ENCODE data around the gene ELF2. TPM values are rescaled to one million over a fixed set of nuclear protein-coding genes. Genes with fewer than 3 reads are reported as not detected.

Gene ELF2
- total RNA-seq, 1 donor from 2014 or later, result 57.9 TPM

- ChIA-PET CTCF (no interaction called here), POLR2A (no interaction called here)
- H3K4me3 Mint-ChIP-seq, result no peak overlapping the region
- no peak for ATAC-seq (ENCODE audit: low read depth)
- no peaks in the 10 kb centered on the region for H3K27me3 Mint-ChIP-seq
- peaks cover 18% of the 10 kb centered on the region for H3K36me3 Mint-ChIP-seq (ENCODE audit: low read depth)
- TF ChIP-seq CTCF (IDR thresholded peaks at IDR 0.05), result no peak
- no peak overlapping the region for H3K27ac Mint-ChIP-seq
- H3K4me1 Mint-ChIP-seq, result peaks cover 23% of the 10 kb centered on the region
- no peaks in the 10 kb centered on the region for H3K9me3 Mint-ChIP-seq
- intact Hi-C loops (cut with micrococcal nuclease), result no loop called here
- no peak for DNase-seq
Observed at GRCh38 chr4:139137763-139138162, 39.3 kb downstream of the ELF2 start.

- no peak for DNase-seq
- intact Hi-C loops (cut with micrococcal nuclease), result loop anchor here (5.0 kb wide), 1 partner anchor 33 kb away; no protein-coding TSS in a partner anchor
- no peak for TF ChIP-seq CTCF (IDR thresholded peaks at IDR 0.05)
- Mint-ChIP-seq H3K4me1 (peaks cover 5% of the 10 kb centered on the region), H3K4me3 (no peak overlapping the region), H3K36me3 (ENCODE audit: low read depth) (peaks cover 18% of the 10 kb centered on the region), H3K27me3 (no peaks in the 10 kb centered on the region), H3K27ac (no peak overlapping the region), H3K9me3 (no peaks in the 10 kb centered on the region)
- ATAC-seq (ENCODE audit: low read depth), result no peak
- CTCF ChIA-PET, result no interaction called here
- POLR2A ChIA-PET, result no interaction called here
Observed at GRCh38 chr4:139134403-139134802, 42.6 kb downstream of the ELF2 start.

- no peak for TF ChIP-seq CTCF (IDR thresholded peaks at IDR 0.05)
- ATAC-seq (ENCODE audit: low read depth) (no peak), DNase-seq (no peak)
- Mint-ChIP-seq H3K9me3 (no peaks in the 10 kb centered on the region), H3K4me1 (no peaks in the 10 kb centered on the region), H3K36me3 (ENCODE audit: low read depth) (peaks cover 12% of the 10 kb centered on the region), H3K4me3 (no peak overlapping the region), H3K27me3 (no peaks in the 10 kb centered on the region), H3K27ac (no peak overlapping the region)
- intact Hi-C loops (cut with micrococcal nuclease), result loop anchor here (5.0 kb wide), 1 partner anchor 36 kb away; no protein-coding TSS in a partner anchor
- POLR2A ChIA-PET, result no interaction called here
- CTCF ChIA-PET, result no interaction called here
Observed at GRCh38 chr4:139131209-139131870, 45.7 kb downstream of the ELF2 start.

GRCh38 chr4:139129206-139129605 lies 47.8 kb downstream of the ELF2 start:
- DNase-seq, result no peak
- no peaks in the 10 kb centered on the region for H3K4me1 Mint-ChIP-seq
- no peaks in the 10 kb centered on the region for H3K9me3 Mint-ChIP-seq
- peaks cover 4% of the 10 kb centered on the region for H3K36me3 Mint-ChIP-seq (ENCODE audit: low read depth)
- no peaks in the 10 kb centered on the region for H3K27me3 Mint-ChIP-seq
- no peak overlapping the region for H3K27ac Mint-ChIP-seq
- POLR2A ChIA-PET, result no interaction called here
- no peak for TF ChIP-seq CTCF (IDR thresholded peaks at IDR 0.05)
- CTCF ChIA-PET, result no interaction called here
- intact Hi-C loops (cut with micrococcal nuclease), result no loop called here
- no peak overlapping the region for H3K4me3 Mint-ChIP-seq
- ATAC-seq (ENCODE audit: low read depth), result no peak

GRCh38 chr4:139126898-139127297 lies 50.1 kb downstream of the ELF2 start:
- no peaks in the 10 kb centered on the region for H3K27me3 Mint-ChIP-seq
- ATAC-seq (ENCODE audit: low read depth), result no peak

More at GRCh38 chr4:139126898-139127297, 50.1 kb downstream of the ELF2 start:
- Mint-ChIP-seq H3K4me3 (no peak overlapping the region), H3K27ac (no peak overlapping the region), H3K4me1 (no peaks in the 10 kb centered on the region), H3K36me3 (ENCODE audit: low read depth) (peaks cover 5% of the 10 kb centered on the region), H3K9me3 (no peaks in the 10 kb centered on the region)
- CTCF ChIA-PET, result interaction anchor here (1.0 kb wide), 1 partner anchor 102 kb away, joined by 3 read pairs; no protein-coding TSS in a partner anchor
- no peak for DNase-seq
- POLR2A ChIA-PET, result no interaction called here
- no peak for TF ChIP-seq CTCF (IDR thresholded peaks at IDR 0.05)
- intact Hi-C loops (cut with micrococcal nuclease), result no loop called here
